ENCODE data around the gene CSTPP1. TPM values are rescaled to one million over a fixed set of nuclear protein-coding genes. Genes with fewer than 3 reads are reported as not detected.

CSTPP1 gene
- total and polyA plus RNA-seq, 2 donors (not counting 1 experiment from before 2014, with no cell fraction given) = 11.5 to 29.0 TPM

GRCh38 chr11:47160753-47161133 lies 224.2 kb downstream of the CSTPP1 start:
- no peak for DNase-seq
- H3K9me3 Mint-ChIP-seq (ENCODE audit: insufficient read depth) = no peaks in the 10 kb centered on the region
- Histone ChIP-seq H3K4me1 (ENCODE audit: control insufficient read depth in 2 of 2, insufficient read depth in 2 of 2, low read length in 2 of 2) (peaks cover 0 to 6% of the 10 kb centered on the region in 2 donors), H3K9me3 (ENCODE audit: control extremely low read depth in 1 of 3, control insufficient read depth in 2 of 3, insufficient read depth in 1 of 3, low read length in 2 of 3) (no peaks in the 10 kb centered on the region), H3K36me3 (replicated peaks in 1 of 2; ENCODE audit: control extremely low read depth in 1 of 2, control insufficient read depth in 1 of 2, extremely low read depth in 1 of 2, insufficient read depth in 2 of 2, low read length in 1 of 2) (peaks cover 0 to 32% of the 10 kb centered on the region in 2 experiments), H3K79me2 (ENCODE audit: control insufficient read depth, insufficient read depth, low read length) (no peaks in the 10 kb centered on the region), H2AFZ (ENCODE audit: insufficient read depth, low read depth, low read length, poor library complexity, severe bottlenecking) (no peak overlapping the region), H3K4me2 (replicated peaks; ENCODE audit: low read depth, low read length, poor library complexity, severe bottlenecking) (no peak overlapping the region), H3K4me3 (ENCODE audit: control extremely low read depth in 1 of 5, extremely low read depth in 1 of 5, insufficient read depth in 1 of 5, low read depth in 2 of 5, low read length in 4 of 5) (no peak overlapping the region), H3K9ac (ENCODE audit: low read length) (no peak overlapping the region), H4K20me1 (ENCODE audit: control insufficient read depth, insufficient read depth, low read length, poor library complexity, severe bottlenecking) (peaks cover 27% of the 10 kb centered on the region), H3K27me3 (replicated peaks in 1 of 4; ENCODE audit: control extremely low read depth in 1 of 4, control insufficient read depth in 3 of 4, insufficient read depth in 4 of 4, low read length in 3 of 4) (no peaks in the 10 kb centered on the region), H3K27ac (ENCODE audit: low read length in 2 of 2) (no peak overlapping the region)
- H3K4me3 Mint-ChIP-seq = no peak overlapping the region
- H3K27me3 Mint-ChIP-seq = no peaks in the 10 kb centered on the region
- ChIA-PET POLR2A (no interaction called here), CTCF (interaction anchor here (0.8 to 1.9 kb wide), 9 partner anchors 8 to 270 kb away, joined by 3 to 7 read pairs (median 3); partner anchors contain the start of gene ACP2)
- peak overlapping the region; percentile 20 for H3K27ac Mint-ChIP-seq
- intact Hi-C loops (cut with micrococcal nuclease) = loop anchor here (1.0 kb wide), 1 partner anchor 271 kb away; no protein-coding TSS in a partner anchor
- no peak for ATAC-seq (ENCODE audit: low read depth)
- H3K4me1 Mint-ChIP-seq = peaks cover 1% of the 10 kb centered on the region
- TF ChIP-seq, protein P1, sequence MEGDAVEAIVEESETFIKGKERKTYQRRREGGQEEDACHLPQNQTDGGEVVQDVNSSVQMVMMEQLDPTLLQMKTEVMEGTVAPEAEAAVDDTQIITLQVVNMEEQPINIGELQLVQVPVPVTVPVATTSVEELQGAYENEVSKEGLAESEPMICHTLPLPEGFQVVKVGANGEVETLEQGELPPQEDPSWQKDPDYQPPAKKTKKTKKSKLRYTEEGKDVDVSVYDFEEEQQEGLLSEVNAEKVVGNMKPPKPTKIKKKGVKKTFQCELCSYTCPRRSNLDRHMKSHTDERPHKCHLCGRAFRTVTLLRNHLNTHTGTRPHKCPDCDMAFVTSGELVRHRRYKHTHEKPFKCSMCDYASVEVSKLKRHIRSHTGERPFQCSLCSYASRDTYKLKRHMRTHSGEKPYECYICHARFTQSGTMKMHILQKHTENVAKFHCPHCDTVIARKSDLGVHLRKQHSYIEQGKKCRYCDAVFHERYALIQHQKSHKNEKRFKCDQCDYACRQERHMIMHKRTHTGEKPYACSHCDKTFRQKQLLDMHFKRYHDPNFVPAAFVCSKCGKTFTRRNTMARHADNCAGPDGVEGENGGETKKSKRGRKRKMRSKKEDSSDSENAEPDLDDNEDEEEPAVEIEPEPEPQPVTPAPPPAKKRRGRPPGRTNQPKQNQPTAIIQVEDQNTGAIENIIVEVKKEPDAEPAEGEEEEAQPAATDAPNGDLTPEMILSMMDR (IDR thresholded peaks at IDR 0.05) = no peak
- TF ChIP-seq EZH2 (IDR thresholded peaks at IDR 0.05; ENCODE audit: borderline replicate concordance, insufficient read depth, low read depth, low read length, poor library complexity, severe bottlenecking) = no peak
- 97% methylated on average over 5 of the region's 5 CpGs for WGBS (ENCODE audit: insufficient coverage)

- intact Hi-C loops (cut with micrococcal nuclease) = loop anchor here (1.0 kb wide), 1 partner anchor 272 kb away; no protein-coding TSS in a partner anchor
- no peaks in the 10 kb centered on the region for H3K27me3 Mint-ChIP-seq
Measured at GRCh38 chr11:47161134-47161854, 224.7 kb downstream of the CSTPP1 start.

More at GRCh38 chr11:47161134-47161854, 224.7 kb downstream of the CSTPP1 start:
- no peak overlapping the region for H3K4me3 Mint-ChIP-seq
- no peak overlapping the region for H3K27ac Mint-ChIP-seq
- no peak overlapping the region for H2AFZ ChIP-seq (ENCODE audit: insufficient read depth, low read depth, low read length, poor library complexity, severe bottlenecking)
- no peak overlapping the region for H3K4me2 ChIP-seq (replicated peaks; ENCODE audit: low read depth, low read length, poor library complexity, severe bottlenecking)
- no peaks in the 10 kb centered on the region for H3K9me3 Mint-ChIP-seq (ENCODE audit: insufficient read depth)
- WGBS (ENCODE audit: insufficient coverage) = 73% methylated on average over 11 of the region's 14 CpGs
- peaks cover 0 to 2% of the 10 kb centered on the region in 2 donors for H3K4me1 ChIP-seq (ENCODE audit: control insufficient read depth in 2 of 2, insufficient read depth in 2 of 2, low read length in 2 of 2)
- H3K27me3 ChIP-seq (replicated peaks in 1 of 4; ENCODE audit: control extremely low read depth in 1 of 4, control insufficient read depth in 3 of 4, insufficient read depth in 4 of 4, low read length in 3 of 4) = no peaks in the 10 kb centered on the region
- H3K4me1 Mint-ChIP-seq = peaks cover 1% of the 10 kb centered on the region
- H3K9me3 ChIP-seq (ENCODE audit: control extremely low read depth in 1 of 3, control insufficient read depth in 2 of 3, insufficient read depth in 1 of 3, low read length in 2 of 3) = no peaks in the 10 kb centered on the region
- H4K20me1 ChIP-seq (ENCODE audit: control insufficient read depth, insufficient read depth, low read length, poor library complexity, severe bottlenecking) = peaks cover 30% of the 10 kb centered on the region
- ATAC-seq (ENCODE audit: low read depth) = peak; percentile 74
- H3K9ac ChIP-seq (ENCODE audit: low read length) = no peak overlapping the region
- H3K27ac ChIP-seq (ENCODE audit: low read length in 2 of 2) = no peak overlapping the region
- ChIA-PET POLR2A (no interaction called here), CTCF (interaction anchor here (0.8 to 3.1 kb wide), 12 partner anchors 8 to 270 kb away, joined by 3 to 33 read pairs (median 4); partner anchors contain the start of gene ACP2)
- TF ChIP-seq, protein P1 (IDR thresholded peaks at IDR 0.05) = peak; percentile 74
- TF ChIP-seq EZH2 (IDR thresholded peaks at IDR 0.05; ENCODE audit: borderline replicate concordance, insufficient read depth, low read depth, low read length, poor library complexity, severe bottlenecking) = no peak
- H3K4me3 ChIP-seq (ENCODE audit: control extremely low read depth in 1 of 5, extremely low read depth in 1 of 5, insufficient read depth in 1 of 5, low read depth in 2 of 5, low read length in 4 of 5) = no peak overlapping the region
- H3K79me2 ChIP-seq (ENCODE audit: control insufficient read depth, insufficient read depth, low read length) = no peaks in the 10 kb centered on the region
- H3K36me3 ChIP-seq (replicated peaks in 1 of 2; ENCODE audit: control extremely low read depth in 1 of 2, control insufficient read depth in 1 of 2, extremely low read depth in 1 of 2, insufficient read depth in 2 of 2, low read length in 1 of 2) = peaks cover 0 to 38% of the 10 kb centered on the region in 2 experiments
- DNase-seq = peak; percentile 74
